Measurements from ENCODE around the gene NR2F1-AS1. TPM values are rescaled to one million over a fixed set of nuclear protein-coding genes. Genes with fewer than 3 reads are reported as not detected.
A peak's percentile ranks its signal among the peaks of the same experiment; 100 is the strongest.

NR2F1-AS1 gene
- total and polyA plus RNA-seq, 2 experiments from 2014 or later, result 0.45 to 0.49 TPM

DNA sequence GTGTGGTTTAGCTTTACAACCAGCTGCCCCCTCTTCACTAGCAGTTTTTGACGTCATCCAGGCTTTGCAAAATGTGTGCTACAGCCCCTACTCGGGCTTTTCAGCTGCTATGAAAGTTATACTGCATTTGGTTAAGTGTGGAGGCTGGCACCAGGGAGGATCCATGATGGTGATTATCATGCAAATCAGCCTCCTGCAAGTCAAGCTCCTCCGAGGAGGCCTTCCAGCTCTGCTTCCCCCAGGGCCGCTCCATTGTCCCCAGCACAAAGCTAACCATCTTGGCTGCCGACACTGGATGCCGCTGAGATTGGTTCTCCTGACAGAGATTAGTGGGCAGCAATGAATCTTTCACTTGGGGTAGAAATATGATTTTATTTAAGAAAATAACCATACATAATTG, 159.6 kb downstream of the NR2F1-AS1 start:
- no peak overlapping the region for H3K4me3 ChIP-seq
- no peaks in the 10 kb centered on the region for H3K36me3 ChIP-seq
- H3K4me1 ChIP-seq (ENCODE audit: low read depth), result no peaks in the 10 kb centered on the region
- no peaks in the 10 kb centered on the region for H3K9me3 ChIP-seq (ENCODE audit: low read depth)
- TF ChIP-seq, protein P1, sequence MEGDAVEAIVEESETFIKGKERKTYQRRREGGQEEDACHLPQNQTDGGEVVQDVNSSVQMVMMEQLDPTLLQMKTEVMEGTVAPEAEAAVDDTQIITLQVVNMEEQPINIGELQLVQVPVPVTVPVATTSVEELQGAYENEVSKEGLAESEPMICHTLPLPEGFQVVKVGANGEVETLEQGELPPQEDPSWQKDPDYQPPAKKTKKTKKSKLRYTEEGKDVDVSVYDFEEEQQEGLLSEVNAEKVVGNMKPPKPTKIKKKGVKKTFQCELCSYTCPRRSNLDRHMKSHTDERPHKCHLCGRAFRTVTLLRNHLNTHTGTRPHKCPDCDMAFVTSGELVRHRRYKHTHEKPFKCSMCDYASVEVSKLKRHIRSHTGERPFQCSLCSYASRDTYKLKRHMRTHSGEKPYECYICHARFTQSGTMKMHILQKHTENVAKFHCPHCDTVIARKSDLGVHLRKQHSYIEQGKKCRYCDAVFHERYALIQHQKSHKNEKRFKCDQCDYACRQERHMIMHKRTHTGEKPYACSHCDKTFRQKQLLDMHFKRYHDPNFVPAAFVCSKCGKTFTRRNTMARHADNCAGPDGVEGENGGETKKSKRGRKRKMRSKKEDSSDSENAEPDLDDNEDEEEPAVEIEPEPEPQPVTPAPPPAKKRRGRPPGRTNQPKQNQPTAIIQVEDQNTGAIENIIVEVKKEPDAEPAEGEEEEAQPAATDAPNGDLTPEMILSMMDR (IDR thresholded peaks at IDR 0.05; ENCODE audit: low read depth, low read length), result no peak
- H3K27ac ChIP-seq, result no peak overlapping the region
- peak in 1 of 2 donors; percentile 11 for DNase-seq (ENCODE audit: low read depth in 1 of 2, low spot score in 1 of 2)
- H3K27me3 ChIP-seq, result peaks cover 27% of the 10 kb centered on the region

DNA sequence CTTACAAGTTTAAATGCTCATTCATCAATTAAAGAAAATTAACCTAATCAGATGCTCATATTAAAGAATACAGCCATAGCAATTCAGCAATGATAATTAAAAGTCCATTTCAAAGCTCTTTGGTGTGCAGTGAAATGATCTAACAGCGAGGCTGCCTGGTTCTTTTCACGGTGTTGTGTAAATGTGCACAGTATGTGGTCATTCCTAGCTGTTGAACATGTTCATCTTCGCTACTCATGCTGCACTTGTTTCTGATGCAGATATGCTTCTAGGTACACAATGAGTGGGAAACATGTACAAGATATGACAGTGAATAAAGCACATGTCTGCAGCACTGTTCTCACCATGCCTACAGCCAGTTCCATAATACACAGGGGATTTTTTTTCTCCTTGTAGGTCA, 163.5 kb downstream of the NR2F1-AS1 start:
- H3K27ac ChIP-seq, result no peak overlapping the region
- H3K27me3 ChIP-seq, result peaks cover 32% of the 10 kb centered on the region
- no peaks in the 10 kb centered on the region for H3K9me3 ChIP-seq (ENCODE audit: low read depth)
- DNase-seq (ENCODE audit: low read depth in 1 of 2, low spot score in 1 of 2), result no peak
- H3K4me3 ChIP-seq, result no peak overlapping the region
- H3K4me1 ChIP-seq (ENCODE audit: low read depth), result no peaks in the 10 kb centered on the region
- no peaks in the 10 kb centered on the region for H3K36me3 ChIP-seq
- TF ChIP-seq, protein P1 (IDR thresholded peaks at IDR 0.05; ENCODE audit: low read depth, low read length), result no peak

DNA sequence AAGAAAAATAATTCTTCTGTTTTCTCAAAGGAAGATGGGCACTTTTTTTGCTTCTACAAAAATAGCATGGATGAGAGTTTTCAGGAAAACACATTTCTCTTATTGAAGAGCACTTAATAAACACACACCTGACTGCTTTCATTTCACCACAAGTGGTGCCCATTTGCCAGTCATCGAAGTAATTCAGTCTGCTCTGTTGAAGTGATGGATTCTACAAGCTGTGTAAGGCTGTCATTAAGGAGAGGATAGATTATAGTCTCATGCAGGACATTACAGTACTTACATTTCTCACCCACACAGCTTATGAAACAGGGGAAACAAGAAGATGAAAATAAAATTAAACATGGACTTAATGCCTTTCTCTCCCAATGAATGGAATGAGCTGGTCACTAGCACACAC, 165.2 kb downstream of the NR2F1-AS1 start:
- H3K36me3 ChIP-seq, result no peaks in the 10 kb centered on the region
- no peak overlapping the region for H3K27ac ChIP-seq
- TF ChIP-seq, protein P1 (IDR thresholded peaks at IDR 0.05; ENCODE audit: low read depth, low read length), result no peak
- no peaks in the 10 kb centered on the region for H3K9me3 ChIP-seq (ENCODE audit: low read depth)
- no peaks in the 10 kb centered on the region for H3K4me1 ChIP-seq (ENCODE audit: low read depth)
- peaks cover 28% of the 10 kb centered on the region for H3K27me3 ChIP-seq
- H3K4me3 ChIP-seq, result no peak overlapping the region
- no peak for DNase-seq (ENCODE audit: low read depth in 1 of 2, low spot score in 1 of 2)

DNA sequence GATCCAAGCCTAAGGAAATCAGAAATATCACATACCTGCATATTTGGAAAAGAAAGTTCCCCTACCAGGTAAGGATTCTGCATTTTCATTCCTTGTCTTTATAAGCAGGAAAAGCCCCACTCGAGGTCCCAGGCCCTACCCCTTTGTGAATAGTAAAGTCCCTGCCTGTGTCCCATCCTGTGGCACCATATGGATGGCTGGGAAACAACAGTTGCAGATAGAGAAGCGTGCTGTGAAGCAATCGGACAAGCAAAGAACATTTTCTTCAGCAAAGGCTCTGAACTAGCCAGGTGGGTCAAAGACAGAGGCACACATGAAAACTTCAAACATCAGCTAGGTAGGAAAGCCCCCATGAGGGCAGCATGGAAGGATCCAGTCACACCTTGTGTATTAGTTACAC, 169.3 kb downstream of the NR2F1-AS1 start:
- peaks cover 21% of the 10 kb centered on the region for H3K27me3 ChIP-seq
- DNase-seq (ENCODE audit: low read depth in 1 of 2, low spot score in 1 of 2), result no peak
- H3K9me3 ChIP-seq (ENCODE audit: low read depth), result no peaks in the 10 kb centered on the region
- H3K4me3 ChIP-seq, result no peak overlapping the region
- no peak overlapping the region for H3K27ac ChIP-seq
- no peaks in the 10 kb centered on the region for H3K36me3 ChIP-seq
- TF ChIP-seq, protein P1 (IDR thresholded peaks at IDR 0.05; ENCODE audit: low read depth, low read length), result no peak
- H3K4me1 ChIP-seq (ENCODE audit: low read depth), result no peaks in the 10 kb centered on the region

DNA sequence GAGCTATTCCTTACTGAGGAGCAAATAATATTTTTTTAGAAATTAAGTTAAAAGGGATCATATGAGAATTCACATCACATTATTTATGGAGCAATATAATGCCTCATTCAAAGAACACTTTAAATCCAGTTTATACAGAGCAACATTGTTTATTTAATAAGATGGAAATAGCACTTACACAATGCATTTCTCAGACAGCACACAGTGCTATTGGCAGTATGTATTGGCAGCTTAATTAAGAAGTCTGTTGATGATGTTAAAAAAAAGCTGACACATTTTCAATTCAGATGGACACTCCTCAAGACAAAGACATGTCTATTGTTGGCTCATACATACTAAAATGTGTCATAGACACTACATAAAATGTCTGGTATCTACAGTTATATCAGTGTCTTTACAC, 171.3 kb downstream of the NR2F1-AS1 start:
- H3K4me3 ChIP-seq, result no peak overlapping the region
- TF ChIP-seq, protein P1 (IDR thresholded peaks at IDR 0.05; ENCODE audit: low read depth, low read length), result no peak
- peaks cover 10% of the 10 kb centered on the region for H3K27me3 ChIP-seq
- no peak overlapping the region for H3K27ac ChIP-seq
- H3K36me3 ChIP-seq, result no peaks in the 10 kb centered on the region
- H3K4me1 ChIP-seq (ENCODE audit: low read depth), result no peaks in the 10 kb centered on the region
- H3K9me3 ChIP-seq (ENCODE audit: low read depth), result no peaks in the 10 kb centered on the region
- no peak for DNase-seq (ENCODE audit: low read depth in 1 of 2, low spot score in 1 of 2)

DNA sequence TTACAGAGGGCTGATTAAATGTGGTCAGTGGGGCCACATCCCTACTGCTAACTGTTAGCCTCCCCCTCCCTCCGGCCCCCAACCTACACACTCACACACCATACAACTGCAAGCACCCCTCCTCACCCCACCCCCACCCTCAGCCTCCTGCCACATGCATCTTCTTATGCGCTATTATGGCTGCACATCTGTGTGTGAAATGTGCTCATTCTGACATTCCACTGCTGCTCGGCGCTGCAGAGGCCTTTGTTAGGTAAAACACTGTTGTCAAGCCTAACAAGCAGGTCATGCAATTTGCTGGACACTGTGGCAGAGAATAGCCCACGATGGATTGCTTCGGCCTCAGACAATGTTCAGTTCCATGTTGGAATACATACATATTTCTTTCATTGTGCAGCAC, 173.6 kb downstream of the NR2F1-AS1 start:
- H3K27me3 ChIP-seq, result peaks cover 14% of the 10 kb centered on the region
- DNase-seq (ENCODE audit: low read depth in 1 of 2, low spot score in 1 of 2), result no peak
- H3K4me1 ChIP-seq (ENCODE audit: low read depth), result no peaks in the 10 kb centered on the region
- no peaks in the 10 kb centered on the region for H3K9me3 ChIP-seq (ENCODE audit: low read depth)
- H3K27ac ChIP-seq, result no peak overlapping the region
- no peaks in the 10 kb centered on the region for H3K36me3 ChIP-seq
- no peak overlapping the region for H3K4me3 ChIP-seq
- TF ChIP-seq, protein P1 (IDR thresholded peaks at IDR 0.05; ENCODE audit: low read depth, low read length), result no peak

Data from cardiac muscle cell (in vitro differentiated cells and primary cell).